Measurements from ENCODE around the gene CT47A1.

GRCh38 chrX:121013897-121014455 is 28.4 kb upstream of the CT47A1 start:
- no peak for TF ChIP-seq CTCF (IDR thresholded peaks at IDR 0.05; ENCODE audit: low read length)
- TF ChIP-seq EZH2 (optimal IDR thresholded peaks at IDR 0.05; ENCODE audit: low read depth, low read length) = no peak
- no peak for TF ChIP-seq EZH2phosphoT487 (IDR thresholded peaks at IDR 0.05; ENCODE audit: low read length)
